OCI-LY1 (cell line): ENCODE results near the gene ST3GAL4.

ENCODE experiments used
- H2AFZ ChIP-seq: fragments of 200-600 bp; sonication (generic), shearing (Covaris generic); 2 replicates; pipeline ENCODE4 v1.6.0; 2014; ENCODE audit warnings: antibody characterized with exemption, mild to moderate bottlenecking, low read length
- H3F3A ChIP-seq: fragments of 200-600 bp; sonication (generic), shearing (Covaris generic); 2 replicates; pipeline ENCODE4 v1.6.0; 2014; ENCODE audit warnings: mild to moderate bottlenecking, antibody characterized with exemption, low read length, moderate library complexity; ENCODE audit not compliant: insufficient read depth
- H3K27ac ChIP-seq: fragments of 200-600 bp; sonication (generic); 2 replicates; pipeline ENCODE4 v1.5.1; 2014; ENCODE audit warnings: low read length, mixed run types, mild to moderate bottlenecking, low read depth; ENCODE audit not compliant: poor library complexity, severe bottlenecking
- H3K27me3 ChIP-seq: fragments of 200-600 bp; sonication (generic); 2 replicates; pipeline ENCODE4 v1.6.0; 2014; ENCODE audit warnings: antibody characterized with exemption, mild to moderate bottlenecking, low read length, moderate library complexity; ENCODE audit not compliant: insufficient read depth
- H3K36me3 ChIP-seq: fragments of 200-600 bp; sonication (generic); 2 replicates; pipeline ENCODE4 v1.6.1; 2014; ENCODE audit warnings: mild to moderate bottlenecking, antibody characterized with exemption, low read length, moderate library complexity, mixed read lengths; ENCODE audit not compliant: insufficient read depth
- H3K4me1 ChIP-seq: fragments of 200-600 bp; sonication (generic); 2 replicates; pipeline ENCODE4 v1.5.1; 2014; ENCODE audit warnings: mild to moderate bottlenecking, low read length, moderate library complexity; ENCODE audit not compliant: insufficient read depth, severe bottlenecking
- H3K4me2 ChIP-seq: fragments of 200-600 bp; sonication (generic), shearing (Covaris generic); 2 replicates; pipeline ENCODE4 v1.6.1; 2014; ENCODE audit warnings: low read length
- H3K4me3 ChIP-seq: fragments of 200-600 bp; sonication (generic); 2 replicates; pipeline ENCODE4 v1.5.1; 2014; ENCODE audit warnings: low read length, low read depth, mild to moderate bottlenecking, mixed read lengths; ENCODE audit not compliant: poor library complexity, severe bottlenecking
- H3K79me2 ChIP-seq: fragments of 200-600 bp; shearing (Covaris generic); 2 replicates; pipeline ENCODE4 v1.6.1; 2016; ENCODE audit warnings: mixed run types, low read length, mixed read lengths; ENCODE audit not compliant: insufficient read depth
- H3K9ac ChIP-seq: fragments of 200-600 bp; sonication (generic), shearing (Covaris generic); 2 replicates; pipeline ENCODE4 v1.6.1; 2014; ENCODE audit warnings: mild to moderate bottlenecking, low read length, mixed read lengths
- H3K9me2 ChIP-seq: fragments of 200-600 bp; sonication (generic), shearing (Covaris generic); 2 replicates; pipeline ENCODE4 v1.6.1; 2014; ENCODE audit warnings: low read depth, mild to moderate bottlenecking, low read length, mixed read lengths
- H3K9me3 ChIP-seq: fragments of 200-600 bp; shearing (Covaris generic); 2 replicates; pipeline ENCODE4 v1.6.1; 2014; ENCODE audit warnings: low read length, mixed read lengths
- H4K20me1 ChIP-seq: fragments of 200-600 bp; sonication (generic), shearing (Covaris generic); 2 replicates; pipeline ENCODE4 v1.6.0; 2016; ENCODE audit warnings: mild to moderate bottlenecking, low read length; ENCODE audit not compliant: insufficient read depth
- CTCF ChIP-seq: fragments of 200-600 bp; sonication (generic), shearing (Covaris generic); IDR thresholded peaks from 2 replicates; pipeline ENCODE4 v1.5.1; 2017; ENCODE audit warnings: mild to moderate bottlenecking, antibody characterized with exemption, low read length, moderate library complexity, mixed read lengths
- EZH2 ChIP-seq: fragments of 200-600 bp; sonication (generic), shearing (Covaris generic); IDR thresholded peaks from 2 replicates; pipeline ENCODE4 v1.8.0; 2017; ENCODE audit warnings: borderline replicate concordance, mixed run types, mild to moderate bottlenecking, antibody characterized with exemption, low read length, moderate library complexity, mixed read lengths

Gene ST3GAL4

DNA sequence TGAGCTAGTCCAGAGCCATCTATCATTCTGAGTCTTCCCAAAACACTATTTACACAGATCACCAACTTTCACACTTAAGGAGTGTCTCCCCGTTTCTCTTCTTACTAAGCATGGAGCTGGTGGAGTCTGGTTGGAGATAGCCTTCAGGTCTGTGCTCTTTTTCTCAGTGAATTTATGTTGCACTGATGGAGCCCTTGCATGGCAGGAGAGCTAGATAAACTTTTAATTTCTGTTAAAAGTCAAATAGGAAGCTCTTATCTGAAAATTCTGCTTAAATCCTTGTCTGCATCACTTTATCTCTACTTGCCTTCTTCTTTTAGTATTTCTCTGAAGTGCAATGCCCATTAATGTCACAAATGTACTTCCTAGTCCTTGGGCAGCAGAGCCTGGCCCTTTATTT is 63.4 kb downstream of the ST3GAL4 start:
- TF ChIP-seq EZH2 (no peak), CTCF (no peak)
- Histone ChIP-seq H4K20me1 (no peaks in the 10 kb centered on the region), H3K4me3 (no peak overlapping the region), H3K4me2 (no peak overlapping the region), H3F3A (no peaks in the 10 kb centered on the region), H3K79me2 (no peaks in the 10 kb centered on the region), H3K27ac (no peak overlapping the region), H3K9ac (no peak overlapping the region), H3K9me2 (no peaks in the 10 kb centered on the region), H3K4me1 (peaks cover 9% of the 10 kb centered on the region), H3K36me3 (no peaks in the 10 kb centered on the region), H2AFZ (no peak overlapping the region), H3K27me3 (no peaks in the 10 kb centered on the region; the same call in 1 of the 2 replicates), H3K9me3 (no peaks in the 10 kb centered on the region)

GRCh38 chr11:126419801-126420697 is 64.6 kb downstream of the ST3GAL4 start:
- H3K4me1 ChIP-seq = peaks cover 9% of the 10 kb centered on the region
- no peaks in the 10 kb centered on the region for H3K79me2 ChIP-seq
- no peaks in the 10 kb centered on the region for H3K36me3 ChIP-seq
- H3K4me3 ChIP-seq = no peak overlapping the region
- H3K27me3 ChIP-seq = no peaks in the 10 kb centered on the region; the same call in 1 of the 2 replicates
- H4K20me1 ChIP-seq = no peaks in the 10 kb centered on the region
- no peak overlapping the region for H3K9ac ChIP-seq
- no peaks in the 10 kb centered on the region for H3F3A ChIP-seq
- H2AFZ ChIP-seq = no peak overlapping the region
- H3K4me2 ChIP-seq = no peak overlapping the region
- H3K9me2 ChIP-seq = no peaks in the 10 kb centered on the region
- H3K27ac ChIP-seq = no peak overlapping the region
- TF ChIP-seq EZH2 (no peak), CTCF (no peak)
- no peaks in the 10 kb centered on the region for H3K9me3 ChIP-seq

GRCh38 chr11:126420698-126421256 is 65.3 kb downstream of the ST3GAL4 start:
- H3K4me2 ChIP-seq = no peak overlapping the region
- H3K4me1 ChIP-seq = peaks cover 9% of the 10 kb centered on the region
- no peak overlapping the region for H2AFZ ChIP-seq
- no peaks in the 10 kb centered on the region for H3K36me3 ChIP-seq
- no peak overlapping the region for H3K4me3 ChIP-seq
- H4K20me1 ChIP-seq = no peaks in the 10 kb centered on the region
- H3K9ac ChIP-seq = no peak overlapping the region
- no peaks in the 10 kb centered on the region for H3K9me3 ChIP-seq
- no peak overlapping the region for H3K27ac ChIP-seq
- no peaks in the 10 kb centered on the region for H3F3A ChIP-seq
- no peaks in the 10 kb centered on the region for H3K9me2 ChIP-seq
- TF ChIP-seq EZH2 = no peak
- no peak for TF ChIP-seq CTCF
- H3K27me3 ChIP-seq = no peaks in the 10 kb centered on the region; the same call in 1 of the 2 replicates
- H3K79me2 ChIP-seq = no peaks in the 10 kb centered on the region
